ENCODE data around the gene SPP2.

GRCh38 chr2:234019896-234020295 lies 30.6 kb upstream of the SPP2 start:
- TF ChIP-seq JUND (IDR thresholded peaks at IDR 0.05; ENCODE audit: borderline replicate concordance, low read depth, low read length) (no peak), JUND (tag; IDR thresholded peaks at IDR 0.05; ENCODE audit: borderline replicate concordance, low read depth, low read length) (no peak), EZH2 (IDR thresholded peaks at IDR 0.05; ENCODE audit: borderline replicate concordance, low read depth, low read length) (no peak), FOXO4 (CRISPR knock-in tag; IDR thresholded peaks at IDR 0.05) (no peak), TEAD4 (IDR thresholded peaks at IDR 0.05; ENCODE audit: low read length) (no peak), TEAD4 (CRISPR knock-in tag; IDR thresholded peaks at IDR 0.05; ENCODE audit: borderline replicate concordance) (no peak)

Data from K562 (cell line).